ENCODE results near the gene GART. TPM values are rescaled to one million over a fixed set of nuclear protein-coding genes. Genes with fewer than 3 reads are reported as not detected.
"Not testable (repeated sequence)": the region's sequence is repeated elsewhere in the genome, so short reads cannot be mapped to it uniquely, and the experiment has no call there.

Gene GART
- total RNA-seq, 1 experiment from 2014 or later = 132 TPM

- ChIA-PET CTCF (no interaction called here), POLR2A (no interaction called here)
- TF ChIP-seq TCF7L2 (IDR thresholded peaks at IDR 0.05; ENCODE audit: low read depth, low read length) (no peak), SIN3A (IDR thresholded peaks at IDR 0.05; ENCODE audit: borderline replicate concordance, insufficient read depth, low read depth, low read length) (no peak), CTCF (IDR thresholded peaks at IDR 0.05) (no peak), POLR2AphosphoS5 (IDR thresholded peaks at IDR 0.05; ENCODE audit: low read depth, low read length) (no peak), REST (IDR thresholded peaks at IDR 0.05; ENCODE audit: insufficient read depth in 1 of 2, low read depth in 2 of 2, low read length in 1 of 2) (no peak)
- in situ Hi-C loops (cut with HindIII; ENCODE audit: low pct_unique_long_range_greater_than_20kb, low sequenced_read_pairs) (no loop called here), intact Hi-C loops (cut with micrococcal nuclease; ENCODE audit: unreplicated experiment) (no loop called here)
- no peak overlapping the region for H3K27ac ChIP-seq (ENCODE audit: low read length)
- BruUV-seq (replicated peaks) = no TSS peak
- ATAC-seq (no peak), DNase-seq (ENCODE audit: low read depth, low spot score) (no peak)
- no peak overlapping the region for H3K4me3 ChIP-seq (ENCODE audit: low read depth in 2 of 2, low read length in 2 of 2)
- no peaks in the 10 kb centered on the region for H3K9me3 ChIP-seq (ENCODE audit: control insufficient read depth, insufficient read depth, low read depth, low read length)
- no peaks in the 10 kb centered on the region for H3K36me3 ChIP-seq (ENCODE audit: control insufficient read depth, insufficient read depth, low read length)
- no peaks in the 10 kb centered on the region for H3K27me3 ChIP-seq (ENCODE audit: control insufficient read depth, insufficient read depth, low read length)
- H3K4me1 ChIP-seq (ENCODE audit: control insufficient read depth, insufficient read depth, low read length) = no peaks in the 10 kb centered on the region; the same call in 1 of the 2 replicates
Measured at GRCh38 chr21:33473344-33473743, 68.6 kb downstream of the GART start.

GRCh38 chr21:33470701-33471100 lies 71.2 kb downstream of the GART start:
- H3K27me3 ChIP-seq (ENCODE audit: control insufficient read depth, insufficient read depth, low read length) = no peaks in the 10 kb centered on the region
- ChIA-PET CTCF (no interaction called here), POLR2A (no interaction called here)
- no peaks in the 10 kb centered on the region for H3K4me1 ChIP-seq (ENCODE audit: control insufficient read depth, insufficient read depth, low read length)
- no peaks in the 10 kb centered on the region for H3K36me3 ChIP-seq (ENCODE audit: control insufficient read depth, insufficient read depth, low read length)
- DNase-seq (ENCODE audit: low read depth, low spot score) = no peak
- no peak overlapping the region for H3K4me3 ChIP-seq (ENCODE audit: low read depth in 2 of 2, low read length in 2 of 2)
- no peaks in the 10 kb centered on the region for H3K9me3 ChIP-seq (ENCODE audit: control insufficient read depth, insufficient read depth, low read depth, low read length)
- in situ Hi-C loops (cut with HindIII; ENCODE audit: low pct_unique_long_range_greater_than_20kb, low sequenced_read_pairs) = no loop called here
- ATAC-seq = no peak
- no peak overlapping the region for H3K27ac ChIP-seq (ENCODE audit: low read length)
- intact Hi-C loops (cut with micrococcal nuclease; ENCODE audit: unreplicated experiment) = no loop called here
- BruUV-seq (replicated peaks) = no TSS peak
- TF ChIP-seq POLR2AphosphoS5 (IDR thresholded peaks at IDR 0.05; ENCODE audit: low read depth, low read length) (no peak), REST (IDR thresholded peaks at IDR 0.05; ENCODE audit: insufficient read depth in 1 of 2, low read depth in 2 of 2, low read length in 1 of 2) (no peak), SIN3A (IDR thresholded peaks at IDR 0.05; ENCODE audit: borderline replicate concordance, insufficient read depth, low read depth, low read length) (no peak)

GRCh38 chr21:33469183-33469582 lies 72.7 kb downstream of the GART start:
- H3K27ac ChIP-seq (ENCODE audit: low read length); DNase-seq (ENCODE audit: low read depth, low spot score); H3K4me3 ChIP-seq (ENCODE audit: low read depth in 2 of 2, low read length in 2 of 2); POLR2A ChIA-PET; CTCF ChIA-PET; H3K36me3 ChIP-seq (ENCODE audit: control insufficient read depth, insufficient read depth, low read length); H3K27me3 ChIP-seq (ENCODE audit: control insufficient read depth, insufficient read depth, low read length); in situ Hi-C loops (cut with HindIII; ENCODE audit: low pct_unique_long_range_greater_than_20kb, low sequenced_read_pairs); ATAC-seq; H3K9me3 ChIP-seq (ENCODE audit: control insufficient read depth, insufficient read depth, low read depth, low read length); H3K4me1 ChIP-seq (ENCODE audit: control insufficient read depth, insufficient read depth, low read length); intact Hi-C loops (cut with micrococcal nuclease; ENCODE audit: unreplicated experiment); BruUV-seq (replicated peaks): not testable (repeated sequence)

All from Panc1 (cell line).